Pancreas (tissue), 10 donors: Measurements from ENCODE around the gene SHROOM1. TPM values are rescaled to one million over a fixed set of nuclear protein-coding genes. Genes with fewer than 3 reads are reported as not detected.

Experiments used
- ATAC-seq, 4 donors: fragments of 200-7000 bp; cut with Tn5 transposase; one replicate each; pipeline versions ENCODE4 v1.8.0 to v1.9.1; 2020; ENCODE audit warnings: mild to moderate bottlenecking in 4 of 4, moderate library complexity in 4 of 4
- DNase-seq, 6 donors: peaks; one replicate each; pipeline ENCODE4 v3.0.0-alpha.2; 2020
- FAIRE-seq: peaks from 2 replicates; lab custom pipeline; 2012; peaks lifted over from hg19 to GRCh38; lab: Jason Lieb, UNC
- H3K27ac ChIP-seq, 4 donors: fragments of 200-600 bp; sonication (generic); 1 replicate in 3 of 4; 2 replicates in 1 of 4; pipeline versions ENCODE4 v1.5.0 to v1.8.0; 2020
- H3K27me3 ChIP-seq, 4 donors: fragments of 200-600 bp; one replicate each; pipeline ENCODE4 v1.8.0; 2021
- H3K36me3 ChIP-seq, 3 donors: fragments of 200-600 bp; sonication (generic) in 1 of 3; one replicate each; pipeline versions ENCODE4 v1.5.0 to v1.8.0; 2020 to 2021
- H3K4me1 ChIP-seq, 3 donors: fragments of 200-600 bp; one replicate each; pipeline ENCODE4 v1.8.0; 2021
- H3K4me3 ChIP-seq, 4 donors: fragments of 200-600 bp; sonication (generic) in 2 of 4; one replicate each; pipeline versions ENCODE4 v1.5.0 to v1.8.0; 2020 to 2021
- H3K9me3 ChIP-seq, 4 donors: fragments of 200-600 bp; one replicate each; pipeline ENCODE4 v1.8.0; 2021
- CTCF ChIP-seq, 4 donors: fragments of 200-600 bp; sonication (generic) in 3 of 4; IDR thresholded peaks; one replicate each; pipeline versions ENCODE4 v1.5.0 to v1.8.0; 2021; ENCODE audit warnings: antibody characterized with exemption in 4 of 4
- WGBS, 2 donors: extraction: QIAGEN DNeasy Blood & Tissue Kit; methylation state at CpG; one replicate each; pipeline ENCODE4 v1.1.7; 2013; 5-methylcytosine and 5-hydroxymethylcytosine counted together
- intact Hi-C, 3 donors: fragments of 100-400 bp; cut with DNase I; formaldehyde crosslinking; loops; one replicate each; pipeline versions ENCODE4 v1.11.1 to v1.14.2; 2022
- polyA plus RNA-seq, 2 donors: library from polyadenylated mRNA; stranded (reverse); fragments of 200-250 nt; gene quantifications; one replicate each; pipeline ENCODE4 v1.2.3, GENCODE V29; 2013
- total RNA-seq, 6 donors: library from RNA; stranded (reverse); fragmentation: NEBNext Ultra II Directional in 4 of 6; extraction: Animal tissue kit (Norgen Biotek cat#: 25700) in 4 of 6; gene quantifications; one replicate each; pipeline versions ENCODE4 v1.2.1 to v1.2.4, GENCODE V29; 2021 to 2023
- donor health status: healthy with polysubstance abuse.
- donor health status: DM: no; HTN: no; CAD: no; lungs with moderate emphysema.
- donor health status: DM: no; HTN: no; CAD: no.
- donor health status: control.
- donor health status: control.
- donor health status: Bipolar disorder and iron deficiency.
- donor health status: DM: yes; HTN: yes; CAD: no.
- donor health status: DM: no; HTN: no; CAD: no.
- donor health status: DM: no; HTN: no; CAD: no.
- donor health status: DM: yes; HTN: yes; CAD: no.

The SHROOM1 gene
- total and polyA plus RNA-seq, 8 donors = 10.7 to 62.0 (median 12.1) TPM

- FAIRE-seq (no peak), DNase-seq (peak; percentile 81 to 99 (median 92)), ATAC-seq (peak; percentile 82 to 94 (median 89))
- no peaks in the 10 kb centered on the region for H3K4me1 ChIP-seq
- no peaks in the 10 kb centered on the region for H3K9me3 ChIP-seq
- WGBS, 2 donors = 14 to 19% methylated on average over 15 of the region's 15 CpGs
- peaks cover 0 to 5% (median 0%) of the 10 kb centered on the region in 3 donors for H3K36me3 ChIP-seq
- peak; percentile 87 to 94 (median 91) for TF ChIP-seq CTCF (IDR thresholded peaks at IDR 0.05)
- no peak overlapping the region for H3K27ac ChIP-seq
- H3K27me3 ChIP-seq = no peaks in the 10 kb centered on the region
- H3K4me3 ChIP-seq = no peak overlapping the region
- intact Hi-C loops = loop anchor here in 1 of 3 donors (5.0 to 10.0 kb wide), 3 partner anchors 65 to 295 kb away; no protein-coding TSS in a partner anchor
These were observed 10.2 kb downstream of the SHROOM1 start for GRCh38 chr5:132820162-132820754.

GRCh38 chr5:132819468-132819867 lies 11.0 kb downstream of the SHROOM1 start:
- Histone ChIP-seq H3K4me3 (no peak overlapping the region), H3K27me3 (no peaks in the 10 kb centered on the region), H3K9me3 (no peaks in the 10 kb centered on the region), H3K27ac (no peak overlapping the region), H3K36me3 (no peaks in the 10 kb centered on the region), H3K4me1 (no peaks in the 10 kb centered on the region)
- WGBS, 2 donors = 61 to 62% methylated on average over 26 of the region's 26 CpGs
- DNase-seq (no peak), FAIRE-seq (no peak), ATAC-seq (no peak)
- no peak for TF ChIP-seq CTCF (IDR thresholded peaks at IDR 0.05)
- intact Hi-C loops = no loop called here

- Histone ChIP-seq H3K27ac (no peak overlapping the region), H3K36me3 (no peaks in the 10 kb centered on the region), H3K27me3 (no peaks in the 10 kb centered on the region), H3K4me1 (peaks cover 0 to 8% (median 3%) of the 10 kb centered on the region in 3 donors), H3K9me3 (no peaks in the 10 kb centered on the region), H3K4me3 (no peak overlapping the region)
- no peak for TF ChIP-seq CTCF (IDR thresholded peaks at IDR 0.05)
- 7 to 8% methylated on average over 1 of the region's 1 CpG for WGBS, 2 donors
- ATAC-seq = no peak
- DNase-seq = no peak
- intact Hi-C loops = no loop called here
- no peak for FAIRE-seq
These were observed 13.4 kb downstream of the SHROOM1 start for GRCh38 chr5:132817011-132817410.

GRCh38 chr5:132816554-132816953 lies 13.9 kb downstream of the SHROOM1 start:
- Histone ChIP-seq H3K27me3 (no peaks in the 10 kb centered on the region), H3K4me1 (peaks cover 0 to 8% (median 3%) of the 10 kb centered on the region in 3 donors), H3K9me3 (no peaks in the 10 kb centered on the region), H3K4me3 (no peak overlapping the region), H3K36me3 (no peaks in the 10 kb centered on the region), H3K27ac (no peak overlapping the region)
- TF ChIP-seq CTCF (IDR thresholded peaks at IDR 0.05) = no peak
- intact Hi-C loops = no loop called here
- DNase-seq = no peak
- no peak for FAIRE-seq
- no peak for ATAC-seq

GRCh38 chr5:132816083-132816482 lies 14.4 kb downstream of the SHROOM1 start:
- H3K4me1 ChIP-seq = peaks cover 0 to 8% (median 3%) of the 10 kb centered on the region in 3 donors

More at GRCh38 chr5:132816083-132816482, 14.4 kb downstream of the SHROOM1 start:
- FAIRE-seq (no peak), DNase-seq (no peak), ATAC-seq (no peak)
- intact Hi-C loops = no loop called here
- TF ChIP-seq CTCF (IDR thresholded peaks at IDR 0.05) = no peak
- H3K4me3 ChIP-seq = no peak overlapping the region
- no peak overlapping the region for H3K27ac ChIP-seq
- H3K36me3 ChIP-seq = no peaks in the 10 kb centered on the region
- no peaks in the 10 kb centered on the region for H3K27me3 ChIP-seq
- H3K9me3 ChIP-seq = no peaks in the 10 kb centered on the region
- 68 to 72% methylated on average over 2 of the region's 2 CpGs for WGBS, 2 donors
